ENCODE measurements around the gene RAB28.

DNA sequence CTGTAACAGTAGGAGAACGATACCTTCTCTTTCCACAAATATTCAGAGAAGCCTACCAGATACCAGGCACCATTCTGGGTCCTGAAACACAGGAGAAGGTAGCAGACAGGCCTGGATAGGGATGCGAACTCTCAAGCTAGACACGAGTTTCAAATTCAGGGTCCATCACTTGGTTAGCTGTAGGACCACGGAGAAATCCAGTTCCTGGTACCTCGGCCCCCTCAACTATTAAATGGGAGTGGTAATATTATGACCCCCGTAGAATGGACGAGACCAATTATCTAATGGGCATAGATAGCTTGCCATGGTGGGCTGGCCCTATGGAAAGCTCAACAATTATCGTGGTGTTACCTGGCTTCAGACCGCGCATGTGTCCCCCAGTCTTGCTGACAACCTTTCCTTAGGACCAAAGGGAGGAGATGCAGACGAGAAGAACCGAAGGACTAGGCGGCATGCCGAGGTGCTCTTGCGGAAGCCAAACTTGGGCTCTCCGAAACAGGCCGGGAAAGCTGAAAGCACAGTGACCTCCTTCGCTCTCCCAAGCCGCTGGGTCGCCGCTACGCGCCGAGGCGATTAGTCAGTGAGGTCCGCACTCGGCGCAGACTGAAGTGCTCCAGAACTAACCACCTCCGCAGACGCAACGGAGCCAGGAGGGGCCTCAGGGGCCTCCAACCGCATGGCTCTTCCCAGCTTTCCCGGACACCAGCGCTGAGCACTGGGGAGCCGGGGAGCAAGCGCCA is 40.5 kb upstream of the RAB28 start:
- TF ChIP-seq, protein P1, sequence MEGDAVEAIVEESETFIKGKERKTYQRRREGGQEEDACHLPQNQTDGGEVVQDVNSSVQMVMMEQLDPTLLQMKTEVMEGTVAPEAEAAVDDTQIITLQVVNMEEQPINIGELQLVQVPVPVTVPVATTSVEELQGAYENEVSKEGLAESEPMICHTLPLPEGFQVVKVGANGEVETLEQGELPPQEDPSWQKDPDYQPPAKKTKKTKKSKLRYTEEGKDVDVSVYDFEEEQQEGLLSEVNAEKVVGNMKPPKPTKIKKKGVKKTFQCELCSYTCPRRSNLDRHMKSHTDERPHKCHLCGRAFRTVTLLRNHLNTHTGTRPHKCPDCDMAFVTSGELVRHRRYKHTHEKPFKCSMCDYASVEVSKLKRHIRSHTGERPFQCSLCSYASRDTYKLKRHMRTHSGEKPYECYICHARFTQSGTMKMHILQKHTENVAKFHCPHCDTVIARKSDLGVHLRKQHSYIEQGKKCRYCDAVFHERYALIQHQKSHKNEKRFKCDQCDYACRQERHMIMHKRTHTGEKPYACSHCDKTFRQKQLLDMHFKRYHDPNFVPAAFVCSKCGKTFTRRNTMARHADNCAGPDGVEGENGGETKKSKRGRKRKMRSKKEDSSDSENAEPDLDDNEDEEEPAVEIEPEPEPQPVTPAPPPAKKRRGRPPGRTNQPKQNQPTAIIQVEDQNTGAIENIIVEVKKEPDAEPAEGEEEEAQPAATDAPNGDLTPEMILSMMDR (IDR thresholded peaks at IDR 0.05) = no peak
- TF ChIP-seq, protein P2, sequence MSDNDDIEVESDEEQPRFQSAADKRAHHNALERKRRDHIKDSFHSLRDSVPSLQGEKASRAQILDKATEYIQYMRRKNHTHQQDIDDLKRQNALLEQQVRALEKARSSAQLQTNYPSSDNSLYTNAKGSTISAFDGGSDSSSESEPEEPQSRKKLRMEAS (IDR thresholded peaks at IDR 0.05; ENCODE audit: low read depth) = no peak

Measured in SK-N-SH (cell line).